ENCODE results near the gene GADD45B.
A peak's percentile ranks its signal among the peaks of the same experiment; 100 is the strongest.
"Not testable (repeated sequence)": the region's sequence is repeated elsewhere in the genome, so short reads cannot be mapped to it uniquely, and the experiment has no call there.

Gene GADD45B

DNA sequence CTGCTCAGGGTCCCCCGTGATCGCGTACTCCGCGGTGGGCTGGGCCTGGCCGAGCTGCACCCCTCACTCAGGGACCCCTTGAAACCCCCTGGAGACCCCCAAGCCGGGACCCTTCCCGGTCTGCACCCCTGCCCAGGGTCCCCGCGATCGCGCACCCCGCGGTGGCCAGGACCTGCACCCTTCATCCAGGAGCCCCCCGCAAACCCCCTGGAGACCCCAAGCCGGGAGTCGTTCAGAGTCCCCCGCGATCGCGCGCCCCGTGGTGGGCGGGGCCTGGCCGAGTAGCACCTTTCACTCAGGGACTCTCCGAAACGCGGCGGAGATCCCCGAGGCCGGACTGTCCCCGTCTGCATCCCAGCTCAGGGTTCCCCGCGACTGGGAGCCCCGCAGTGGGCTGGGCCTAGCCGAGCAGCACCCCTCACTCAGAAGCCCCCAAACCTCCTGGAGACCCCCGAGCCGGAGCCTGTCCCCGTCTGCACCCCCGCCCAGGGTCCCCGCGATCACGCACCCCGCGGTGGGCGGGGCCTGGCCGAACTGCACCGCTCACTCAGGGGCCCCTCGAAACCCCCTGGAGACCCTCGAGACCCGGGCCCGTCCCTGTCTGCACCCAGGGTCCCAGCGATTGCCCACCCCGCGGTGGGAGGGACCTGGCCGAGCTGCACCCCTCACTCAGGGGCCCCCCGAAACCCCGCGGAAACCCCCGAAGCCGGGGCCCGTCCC lies 19.9 kb upstream of the GADD45B start:
- peak overlapping the region; percentile 90 for H3K27ac ChIP-seq
- TF ChIP-seq, protein P1, sequence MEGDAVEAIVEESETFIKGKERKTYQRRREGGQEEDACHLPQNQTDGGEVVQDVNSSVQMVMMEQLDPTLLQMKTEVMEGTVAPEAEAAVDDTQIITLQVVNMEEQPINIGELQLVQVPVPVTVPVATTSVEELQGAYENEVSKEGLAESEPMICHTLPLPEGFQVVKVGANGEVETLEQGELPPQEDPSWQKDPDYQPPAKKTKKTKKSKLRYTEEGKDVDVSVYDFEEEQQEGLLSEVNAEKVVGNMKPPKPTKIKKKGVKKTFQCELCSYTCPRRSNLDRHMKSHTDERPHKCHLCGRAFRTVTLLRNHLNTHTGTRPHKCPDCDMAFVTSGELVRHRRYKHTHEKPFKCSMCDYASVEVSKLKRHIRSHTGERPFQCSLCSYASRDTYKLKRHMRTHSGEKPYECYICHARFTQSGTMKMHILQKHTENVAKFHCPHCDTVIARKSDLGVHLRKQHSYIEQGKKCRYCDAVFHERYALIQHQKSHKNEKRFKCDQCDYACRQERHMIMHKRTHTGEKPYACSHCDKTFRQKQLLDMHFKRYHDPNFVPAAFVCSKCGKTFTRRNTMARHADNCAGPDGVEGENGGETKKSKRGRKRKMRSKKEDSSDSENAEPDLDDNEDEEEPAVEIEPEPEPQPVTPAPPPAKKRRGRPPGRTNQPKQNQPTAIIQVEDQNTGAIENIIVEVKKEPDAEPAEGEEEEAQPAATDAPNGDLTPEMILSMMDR (conservative IDR thresholded peaks at IDR 0.05) = no peak

DNA sequence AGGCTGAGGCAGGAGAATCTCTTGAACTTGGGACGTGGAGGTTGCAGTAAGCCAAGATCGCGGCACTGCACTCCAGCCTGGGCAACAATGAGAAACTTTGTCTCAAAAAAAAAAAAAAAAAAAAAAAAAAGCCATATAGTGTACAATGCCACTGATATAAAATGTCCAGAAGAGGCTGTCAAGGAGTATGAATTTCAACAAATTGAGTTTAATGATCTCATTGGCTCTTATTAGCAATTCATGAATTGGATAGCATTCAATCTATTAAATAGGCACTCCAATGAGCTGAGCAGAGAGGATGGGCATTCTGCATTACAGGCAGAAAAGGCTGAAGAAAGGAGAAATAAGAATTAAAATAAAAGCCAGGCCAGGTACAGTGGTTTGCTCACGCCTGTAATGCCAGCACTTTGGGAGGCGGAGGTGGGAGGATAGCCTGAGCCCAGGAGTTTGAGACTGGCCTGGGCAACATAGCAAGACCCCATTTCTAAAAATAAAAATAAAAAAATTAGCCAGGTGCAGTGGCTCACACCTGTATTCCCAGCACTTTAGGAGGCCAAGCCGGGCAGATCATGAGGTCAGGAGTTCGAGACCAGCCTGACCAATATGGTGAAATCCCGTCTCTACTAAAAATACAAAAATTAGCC lies 18.4 kb upstream of the GADD45B start:
- peak overlapping the region; percentile 90 for H3K27ac ChIP-seq
- TF ChIP-seq, protein P1 (conservative IDR thresholded peaks at IDR 0.05) = no peak

GRCh38 chr19:2458054-2458453 lies 17.9 kb upstream of the GADD45B start:
- no peak overlapping the region for H3K27ac ChIP-seq
- TF ChIP-seq, protein P1 (conservative IDR thresholded peaks at IDR 0.05) = no peak

GRCh38 chr19:2458776-2459175 lies 17.2 kb upstream of the GADD45B start:
- not testable (repeated sequence) for H3K27ac ChIP-seq

- H3K27ac ChIP-seq = no peak overlapping the region
- TF ChIP-seq, protein P1 (conservative IDR thresholded peaks at IDR 0.05) = no peak
Measured at GRCh38 chr19:2460245-2460644, 15.7 kb upstream of the GADD45B start.

GRCh38 chr19:2461751-2462634 lies 13.9 kb upstream of the GADD45B start:
- TF ChIP-seq, protein P1 (conservative IDR thresholded peaks at IDR 0.05) = 0 out of 2 replicates have a peak, but pooled peaks have one; percentile 14
- peak overlapping the region; percentile 34; the same call in 1 of the 2 replicates for H3K27ac ChIP-seq

GRCh38 chr19:2462635-2463421 lies 13.1 kb upstream of the GADD45B start:
- H3K27ac ChIP-seq = no peak overlapping the region; the same call in 1 of the 2 replicates
- TF ChIP-seq, protein P1 (conservative IDR thresholded peaks at IDR 0.05) = no peak

DNA sequence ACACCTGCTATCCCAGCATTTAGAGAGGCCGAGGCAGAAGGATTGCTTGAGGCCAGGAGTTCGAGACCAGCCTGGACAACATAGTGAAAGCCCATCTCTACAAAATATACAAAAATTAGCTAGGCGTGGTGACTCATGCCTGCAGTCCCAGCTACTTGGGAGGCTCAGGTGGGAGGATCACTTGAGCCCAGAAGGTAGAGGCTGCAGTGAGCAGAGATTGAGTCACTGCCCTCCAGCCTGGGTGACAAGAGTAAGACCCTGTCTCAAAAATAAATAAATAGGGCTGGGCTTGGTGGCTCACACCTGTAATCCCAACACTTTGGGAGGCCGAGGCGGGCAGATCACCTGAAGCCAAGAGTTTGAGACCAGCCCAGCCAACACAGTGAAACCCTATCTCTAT lies 12.2 kb upstream of the GADD45B start:
- not testable (repeated sequence) for H3K27ac ChIP-seq

Measured in VCaP (cell line).